HFF-Myc (cell line): ENCODE data around the gene RBMS2.
A peak's percentile ranks its signal among the peaks of the same experiment; 100 is the strongest.

ENCODE experiments used
- DNase-seq: peaks from one replicate; pipeline ENCODE4 v3.0.0-alpha.2; 2011; ENCODE audit warnings: low read depth; ENCODE audit errors: extremely low read depth
- H3K4me3 ChIP-seq: replicated peaks from 2 replicates; pipeline ENCODE4 v1.5.1; 2011; ENCODE audit warnings: low read depth, mild to moderate bottlenecking, control low read depth, low read length
- TF ChIP-seq, protein P1 (sequence below): IDR thresholded peaks from 2 replicates; pipeline ENCODE4 v1.5.1; 2012; ENCODE audit warnings: mild to moderate bottlenecking, low read depth, low read length, control low read depth; ENCODE audit errors: missing control alignments

RBMS2 gene

DNA sequence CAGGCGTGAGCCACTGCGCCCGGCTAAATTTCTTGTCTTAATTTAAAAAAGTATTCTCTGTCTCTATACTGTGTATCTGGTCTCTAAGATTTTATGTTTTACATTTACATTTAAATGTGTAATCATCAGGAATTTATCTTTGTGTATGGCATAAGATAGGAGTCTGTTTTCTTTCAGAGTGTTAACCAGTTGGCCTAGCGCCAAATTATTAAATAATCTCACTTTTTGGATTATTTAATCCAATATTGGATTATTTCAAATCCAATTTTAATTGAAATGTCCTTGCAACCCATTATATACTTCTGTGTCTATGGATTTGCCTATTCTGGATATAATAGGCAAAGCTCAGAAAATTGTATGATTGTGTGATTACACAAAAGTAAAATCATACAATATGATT, 63.5 kb downstream of the RBMS2 start:
- H3K4me3 ChIP-seq: no peak overlapping the region
- no peak for DNase-seq
- TF ChIP-seq, protein P1, sequence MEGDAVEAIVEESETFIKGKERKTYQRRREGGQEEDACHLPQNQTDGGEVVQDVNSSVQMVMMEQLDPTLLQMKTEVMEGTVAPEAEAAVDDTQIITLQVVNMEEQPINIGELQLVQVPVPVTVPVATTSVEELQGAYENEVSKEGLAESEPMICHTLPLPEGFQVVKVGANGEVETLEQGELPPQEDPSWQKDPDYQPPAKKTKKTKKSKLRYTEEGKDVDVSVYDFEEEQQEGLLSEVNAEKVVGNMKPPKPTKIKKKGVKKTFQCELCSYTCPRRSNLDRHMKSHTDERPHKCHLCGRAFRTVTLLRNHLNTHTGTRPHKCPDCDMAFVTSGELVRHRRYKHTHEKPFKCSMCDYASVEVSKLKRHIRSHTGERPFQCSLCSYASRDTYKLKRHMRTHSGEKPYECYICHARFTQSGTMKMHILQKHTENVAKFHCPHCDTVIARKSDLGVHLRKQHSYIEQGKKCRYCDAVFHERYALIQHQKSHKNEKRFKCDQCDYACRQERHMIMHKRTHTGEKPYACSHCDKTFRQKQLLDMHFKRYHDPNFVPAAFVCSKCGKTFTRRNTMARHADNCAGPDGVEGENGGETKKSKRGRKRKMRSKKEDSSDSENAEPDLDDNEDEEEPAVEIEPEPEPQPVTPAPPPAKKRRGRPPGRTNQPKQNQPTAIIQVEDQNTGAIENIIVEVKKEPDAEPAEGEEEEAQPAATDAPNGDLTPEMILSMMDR: no peak

DNA sequence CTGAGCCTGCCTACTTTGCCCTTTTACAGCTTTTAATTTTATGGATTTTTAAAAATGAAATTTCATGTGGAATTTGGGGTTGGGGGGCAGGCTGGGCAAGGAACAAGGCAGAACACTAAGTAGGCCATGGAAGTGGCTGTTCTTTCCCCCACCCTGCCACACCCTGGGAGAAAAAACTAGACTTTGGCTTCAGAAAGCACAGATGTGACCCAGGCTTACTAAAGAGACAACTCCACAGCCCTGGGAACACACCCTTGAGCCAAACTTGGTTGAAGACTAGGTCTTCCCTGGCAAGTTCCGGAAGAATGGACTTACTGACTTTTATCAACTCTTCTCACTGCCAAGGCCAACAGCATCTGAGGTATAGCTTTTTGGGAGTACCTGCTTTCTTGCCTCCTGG, 68.2 kb downstream of the RBMS2 start:
- no peak overlapping the region for H3K4me3 ChIP-seq
- no peak for DNase-seq
- TF ChIP-seq, protein P1: no peak

DNA sequence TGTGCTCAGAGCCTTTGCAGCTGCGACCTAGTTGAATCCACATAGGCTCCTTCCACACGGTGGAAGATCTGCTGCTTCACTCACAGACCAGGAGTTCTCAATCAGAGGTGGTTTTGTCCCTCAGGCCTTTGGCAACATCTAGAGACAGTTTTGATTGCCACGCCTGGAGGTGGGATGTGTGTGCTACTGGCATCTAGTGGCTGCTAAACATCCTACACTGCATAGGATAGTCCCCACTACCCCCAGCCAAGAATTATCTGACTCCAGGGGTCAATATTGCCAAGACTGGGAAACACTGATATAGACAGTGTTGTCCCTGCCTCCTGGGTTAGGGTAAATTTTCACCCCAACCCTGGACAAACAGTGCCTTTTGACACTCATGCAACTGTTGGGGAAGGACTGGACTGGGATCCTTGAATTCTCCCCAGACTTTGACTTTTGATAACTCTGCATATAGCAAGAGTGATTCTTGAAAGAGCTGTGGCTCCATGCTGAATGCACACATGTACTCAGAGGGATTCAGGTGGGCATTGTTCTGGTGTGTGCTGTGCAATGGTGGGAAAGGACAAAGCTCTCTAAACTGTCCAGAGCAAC, 68.7 kb downstream of the RBMS2 start:
- H3K4me3 ChIP-seq: no peak overlapping the region
- TF ChIP-seq, protein P1: peak; percentile 49
- no peak for DNase-seq

DNA sequence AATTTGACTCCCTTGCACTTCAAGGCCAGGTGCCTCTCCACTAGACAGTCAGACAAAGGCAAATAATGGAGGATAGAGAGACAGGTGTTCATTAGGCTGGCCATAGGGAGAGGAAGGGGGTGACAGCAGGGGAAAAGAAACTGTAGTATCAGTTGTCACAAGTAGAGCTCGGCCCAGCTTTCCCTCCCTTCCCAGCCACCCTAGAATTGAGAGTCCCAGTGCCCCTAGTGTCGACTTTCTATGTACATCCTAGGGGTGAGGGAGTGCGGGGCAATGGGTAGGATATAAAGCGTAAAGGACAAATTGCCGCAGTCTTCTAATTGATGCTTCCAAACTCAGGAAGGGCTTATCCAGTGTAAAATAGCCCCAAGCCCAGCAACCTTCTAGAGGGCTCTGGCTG, 69.5 kb downstream of the RBMS2 start:
- DNase-seq: no peak
- TF ChIP-seq, protein P1: no peak

DNA sequence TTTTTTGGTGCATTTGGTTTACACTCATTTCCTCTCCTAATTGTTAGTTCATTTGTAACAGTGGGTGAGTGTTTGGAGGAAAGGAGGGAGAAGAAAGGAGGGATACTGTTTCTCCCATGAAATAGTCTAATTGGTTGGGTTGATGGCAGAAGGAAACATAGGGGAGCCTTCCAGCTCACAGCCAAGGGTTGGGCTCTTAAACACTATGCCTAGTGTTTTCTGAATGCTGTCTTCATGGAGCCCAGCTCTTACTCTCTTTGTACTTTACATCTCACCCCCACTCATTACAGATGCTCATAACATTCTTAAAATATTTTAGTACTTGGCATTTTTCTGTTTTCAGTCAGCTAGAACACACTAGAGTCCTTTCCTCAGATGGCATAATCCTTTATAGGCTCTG, 70.3 kb downstream of the RBMS2 start:
- no peak for DNase-seq
- H3K4me3 ChIP-seq: no peak overlapping the region
- TF ChIP-seq, protein P1: no peak

More for the DNA sequence above, 69.5 kb downstream of the RBMS2 start:
- H3K4me3 ChIP-seq: no peak overlapping the region

DNA sequence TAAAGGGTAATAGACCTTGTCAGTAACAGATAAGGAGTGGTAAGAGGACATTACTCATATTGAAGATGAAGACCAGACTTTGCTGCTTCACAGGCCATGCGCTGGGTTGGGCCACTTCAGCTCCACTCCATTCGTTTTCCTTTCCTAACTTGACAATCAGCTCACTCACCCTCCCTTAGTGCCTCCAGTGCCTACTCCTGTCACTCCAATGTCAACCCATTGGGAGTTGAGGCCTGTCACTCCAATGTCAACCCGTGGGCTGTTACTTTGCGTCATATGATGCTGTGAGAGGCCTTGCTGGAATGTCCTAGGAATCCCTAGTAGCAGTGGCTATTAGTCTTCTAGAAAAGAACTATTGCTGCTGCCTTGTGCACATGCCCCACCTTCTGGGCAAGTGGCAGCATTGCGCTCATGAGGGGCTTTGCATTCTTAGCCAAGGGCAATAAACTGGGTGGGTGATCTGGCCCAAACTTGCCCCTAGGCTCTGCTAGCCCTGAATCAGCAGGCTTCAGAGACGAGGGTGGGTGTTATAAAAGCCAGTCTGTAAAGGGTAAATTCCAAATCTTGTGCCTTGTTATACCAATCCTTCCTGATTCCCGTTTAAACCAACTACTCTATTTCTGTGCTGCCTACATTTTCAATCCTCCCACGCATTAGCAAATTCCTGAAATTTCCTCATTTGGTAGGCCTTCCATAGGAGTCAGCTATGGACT, 72.4 kb downstream of the RBMS2 start:
- no peak overlapping the region for H3K4me3 ChIP-seq
- DNase-seq: peak; percentile 53
- TF ChIP-seq, protein P1: peak; percentile 90
